Right lobe of liver (tissue), 4 donors: ENCODE measurements around the gene VAV2.

ENCODE experiments used
- CTCF ChIP-seq, 4 donors: fragments of 200-600 bp in 3 of 4; fragments of 450-650 bp in 1 of 4; IDR thresholded peaks; one replicate each; pipeline versions ENCODE4 v1.5.1 to v1.8.0; 2016 to 2022; ENCODE audit warnings: antibody characterized with exemption in 4 of 4, mild to moderate bottlenecking in 2 of 4
- POLR2A ChIP-seq: fragments of 450-650 bp; IDR thresholded peaks from one replicate; pipeline ENCODE4 v1.6.1; 2017; ENCODE audit warnings: antibody characterized with exemption, mild to moderate bottlenecking
- donor health status: DM: no; HTN: no; CAD: no.
- donor health status: DM: no; HTN: no; CAD: no.
- donor health status: DM: no; HTN: yes; CAD: no.

GRCh38 chr9:133762488-133763271 is 229.4 kb downstream of the VAV2 start:
- no peak for TF ChIP-seq CTCF (IDR thresholded peaks at IDR 0.05)
- TF ChIP-seq POLR2A: no peak
